GM10266 (cell line): ENCODE data around the gene CPNE2.

Experiments
- DNase-seq: peaks from one replicate; pipeline ENCODE4 v3.0.0; 2012; ENCODE audit errors: extremely low spot score
- CTCF ChIP-seq: IDR thresholded peaks from 2 replicates; pipeline ENCODE4 v1.5.1; 2012; ENCODE audit warnings: mild to moderate bottlenecking, low read depth; ENCODE audit not compliant: control insufficient read depth, insufficient read depth; ENCODE audit errors: missing control alignments

The CPNE2 gene

GRCh38 chr16:57051696-57052228 lies 40.6 kb upstream of the CPNE2 start:
- TF ChIP-seq CTCF, result no peak
- peak; percentile 36 for DNase-seq

- DNase-seq, result no peak
- no peak for TF ChIP-seq CTCF
These were observed 39.2 kb upstream of the CPNE2 start for GRCh38 chr16:57053206-57053605.

- no peak for DNase-seq
- TF ChIP-seq CTCF, result no peak
These were observed 38.0 kb upstream of the CPNE2 start for GRCh38 chr16:57054338-57054737.

- no peak for TF ChIP-seq CTCF
These were observed 37.6 kb upstream of the CPNE2 start for GRCh38 chr16:57054771-57055170.

GRCh38 chr16:57055671-57056070 lies 36.7 kb upstream of the CPNE2 start:
- no peak for TF ChIP-seq CTCF
- no peak for DNase-seq

More at GRCh38 chr16:57054771-57055170, 37.6 kb upstream of the CPNE2 start:
- no peak for DNase-seq

GRCh38 chr16:57058291-57058861 lies 34.0 kb upstream of the CPNE2 start:
- no peak for TF ChIP-seq CTCF
- no peak for DNase-seq

- no peak for DNase-seq
- no peak for TF ChIP-seq CTCF
These were observed 31.9 kb upstream of the CPNE2 start for GRCh38 chr16:57060323-57061083.
